Activated CD8-positive, alpha-beta memory T cell treated with anti-CD3 and anti-CD28 coated beads for 48 hours (primary cell): ENCODE data around the gene LIMS1.
A peak's percentile ranks its signal among the peaks of the same experiment; 100 is the strongest.
"Not testable (repeated sequence)": the region's sequence is repeated elsewhere in the genome, so short reads cannot be mapped to it uniquely, and the experiment has no call there.

Experiments used
- DNase-seq, 3 experiments: peaks; one replicate each; pipeline ENCODE4 v3.0.0-alpha.2; 2020; ENCODE audit warnings: low read depth in 2 of 3, low spot score in 2 of 3

LIMS1 gene

GRCh38 chr2:108533832-108534583, at the start of gene LIMS1:
LIMS1 (plus strand) TSS chr2:108534470; CDS start chr2:108534563, 93 bp downstream.
- peak; percentile 62 to 77 (median 72) for DNase-seq

GRCh38 chr2:108485253-108485652, 49.0 kb upstream of the LIMS1 start:
- no peak for DNase-seq

- no peak for DNase-seq
Measured at GRCh38 chr2:108490506-108491122, 43.7 kb upstream of the LIMS1 start.

- no peak for DNase-seq
Measured at GRCh38 chr2:108491848-108492247, 42.4 kb upstream of the LIMS1 start.

- no peak for DNase-seq
Measured at GRCh38 chr2:108492364-108492763, 41.9 kb upstream of the LIMS1 start.

- DNase-seq = not testable (repeated sequence)
Measured at GRCh38 chr2:108496167-108496566, 38.1 kb upstream of the LIMS1 start.

GRCh38 chr2:108507620-108508019, 26.6 kb upstream of the LIMS1 start:
- not testable (repeated sequence) for DNase-seq

GRCh38 chr2:108512431-108512830, 21.8 kb upstream of the LIMS1 start:
- DNase-seq = not testable (repeated sequence)

GRCh38 chr2:108514478-108514877, 19.8 kb upstream of the LIMS1 start:
- DNase-seq = not testable (repeated sequence)

GRCh38 chr2:108524688-108525087, 9.6 kb upstream of the LIMS1 start:
- not testable (repeated sequence) for DNase-seq

GRCh38 chr2:108525258-108525657, 9.0 kb upstream of the LIMS1 start:
- not testable (repeated sequence) for DNase-seq

- DNase-seq = no peak
Measured at GRCh38 chr2:108531674-108532055, 2.6 kb upstream of the LIMS1 start.

- DNase-seq = peak in 2 of 3 experiments; percentile 18 to 31
Measured at GRCh38 chr2:108534584-108535356, 500 bp downstream of the LIMS1 start.

- no peak for DNase-seq
Measured at GRCh38 chr2:108535357-108535631, 1.0 kb downstream of the LIMS1 start.

GRCh38 chr2:108536133-108536780, 2.0 kb downstream of the LIMS1 start:
- no peak for DNase-seq

- no peak for DNase-seq
Measured at GRCh38 chr2:108536911-108537310, 2.6 kb downstream of the LIMS1 start.

- no peak for DNase-seq
Measured at GRCh38 chr2:108538000-108538625, 3.8 kb downstream of the LIMS1 start.

GRCh38 chr2:108541451-108541850, 7.2 kb downstream of the LIMS1 start:
- DNase-seq = no peak

GRCh38 chr2:108542071-108542470, 7.8 kb downstream of the LIMS1 start:
- DNase-seq = no peak

- no peak for DNase-seq
Measured at GRCh38 chr2:108547606-108548005, 13.3 kb downstream of the LIMS1 start.
